WTC11 (cell line): ENCODE data around the gene MFNG.

Experiments
- CREB1 ChIP-seq: sonication (generic); formaldehyde crosslinking; IDR thresholded peaks from 2 replicates; pipeline ENCODE4 v1.8.0; 2023; ENCODE audit warnings: mild to moderate bottlenecking, missing genetic modification reagents
- ELF4 ChIP-seq: sonication (generic); formaldehyde crosslinking; IDR thresholded peaks from 2 replicates; pipeline ENCODE4 v1.8.1; 2022; ENCODE audit warnings: low read depth, mild to moderate bottlenecking, moderate library complexity, missing genetic modification reagents
- FOXP1 ChIP-seq: sonication (generic); formaldehyde crosslinking; IDR thresholded peaks from 2 replicates; pipeline ENCODE4 v1.8.0; 2022; ENCODE audit warnings: missing genetic modification reagents, mild to moderate bottlenecking, moderate library complexity, borderline replicate concordance
- JUN ChIP-seq: sonication (generic); formaldehyde crosslinking; IDR thresholded peaks from 2 replicates; pipeline ENCODE4 v1.8.0; 2023; ENCODE audit warnings: mild to moderate bottlenecking, missing genetic modification reagents
- KAT7 ChIP-seq: sonication (generic); formaldehyde crosslinking; IDR thresholded peaks from 2 replicates; pipeline ENCODE4 v1.8.1; 2023; ENCODE audit warnings: missing genetic modification reagents, mild to moderate bottlenecking, borderline replicate concordance
- MAX ChIP-seq: sonication (generic); formaldehyde crosslinking; IDR thresholded peaks from 2 replicates; pipeline ENCODE4 v1.8.0; 2022; ENCODE audit warnings: mild to moderate bottlenecking, missing genetic modification reagents
- SP1 ChIP-seq: sonication (generic); formaldehyde crosslinking; conservative IDR thresholded peaks from 2 replicates; pipeline ENCODE4 v1.8.1; 2022; ENCODE audit warnings: missing genetic modification reagents
- TEAD4 ChIP-seq: sonication (generic); formaldehyde crosslinking; IDR thresholded peaks from 2 replicates; pipeline ENCODE4 v1.8.0; 2022; ENCODE audit warnings: mild to moderate bottlenecking, missing genetic modification reagents
- USF1 ChIP-seq: sonication (generic); formaldehyde crosslinking; IDR thresholded peaks from 2 replicates; pipeline ENCODE4 v1.8.0; 2022; ENCODE audit warnings: mild to moderate bottlenecking, missing genetic modification reagents
- TF ChIP-seq, protein P1 (sequence below): fragments of 200-600 bp; IDR thresholded peaks from 2 replicates; pipeline ENCODE4 v1.8.0; 2022; ENCODE audit warnings: antibody characterized with exemption
- TF ChIP-seq, protein P2 (sequence below): sonication (generic); formaldehyde crosslinking; IDR thresholded peaks from 2 replicates; pipeline ENCODE4 v1.8.1; 2023; ENCODE audit warnings: mild to moderate bottlenecking, missing genetic modification reagents
- TF ChIP-seq, protein P3 (sequence below): sonication (generic); formaldehyde crosslinking; IDR thresholded peaks from 2 replicates; pipeline ENCODE4 v1.8.1; 2022; ENCODE audit warnings: low read depth, missing genetic modification reagents, borderline replicate concordance
- TF ChIP-seq, protein P4 (sequence below): sonication (generic); formaldehyde crosslinking; conservative IDR thresholded peaks from 2 replicates; pipeline ENCODE4 v1.8.1; 2022; ENCODE audit warnings: mild to moderate bottlenecking, missing genetic modification reagents
- TF ChIP-seq, protein P5 (sequence below): sonication (generic); formaldehyde crosslinking; IDR thresholded peaks from 2 replicates; pipeline ENCODE4 v1.8.0; 2023; ENCODE audit warnings: missing genetic modification reagents

GRCh38 chr22:37431366-37431765 is 54.8 kb downstream of the MFNG start:
- no peak for TF ChIP-seq CREB1 (CRISPR knock-in tag)
- TF ChIP-seq, protein P1, sequence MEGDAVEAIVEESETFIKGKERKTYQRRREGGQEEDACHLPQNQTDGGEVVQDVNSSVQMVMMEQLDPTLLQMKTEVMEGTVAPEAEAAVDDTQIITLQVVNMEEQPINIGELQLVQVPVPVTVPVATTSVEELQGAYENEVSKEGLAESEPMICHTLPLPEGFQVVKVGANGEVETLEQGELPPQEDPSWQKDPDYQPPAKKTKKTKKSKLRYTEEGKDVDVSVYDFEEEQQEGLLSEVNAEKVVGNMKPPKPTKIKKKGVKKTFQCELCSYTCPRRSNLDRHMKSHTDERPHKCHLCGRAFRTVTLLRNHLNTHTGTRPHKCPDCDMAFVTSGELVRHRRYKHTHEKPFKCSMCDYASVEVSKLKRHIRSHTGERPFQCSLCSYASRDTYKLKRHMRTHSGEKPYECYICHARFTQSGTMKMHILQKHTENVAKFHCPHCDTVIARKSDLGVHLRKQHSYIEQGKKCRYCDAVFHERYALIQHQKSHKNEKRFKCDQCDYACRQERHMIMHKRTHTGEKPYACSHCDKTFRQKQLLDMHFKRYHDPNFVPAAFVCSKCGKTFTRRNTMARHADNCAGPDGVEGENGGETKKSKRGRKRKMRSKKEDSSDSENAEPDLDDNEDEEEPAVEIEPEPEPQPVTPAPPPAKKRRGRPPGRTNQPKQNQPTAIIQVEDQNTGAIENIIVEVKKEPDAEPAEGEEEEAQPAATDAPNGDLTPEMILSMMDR, result no peak
- no peak for TF ChIP-seq SP1 (CRISPR knock-in tag)
- no peak for TF ChIP-seq FOXP1 (CRISPR knock-in tag)
- TF ChIP-seq, protein P2, sequence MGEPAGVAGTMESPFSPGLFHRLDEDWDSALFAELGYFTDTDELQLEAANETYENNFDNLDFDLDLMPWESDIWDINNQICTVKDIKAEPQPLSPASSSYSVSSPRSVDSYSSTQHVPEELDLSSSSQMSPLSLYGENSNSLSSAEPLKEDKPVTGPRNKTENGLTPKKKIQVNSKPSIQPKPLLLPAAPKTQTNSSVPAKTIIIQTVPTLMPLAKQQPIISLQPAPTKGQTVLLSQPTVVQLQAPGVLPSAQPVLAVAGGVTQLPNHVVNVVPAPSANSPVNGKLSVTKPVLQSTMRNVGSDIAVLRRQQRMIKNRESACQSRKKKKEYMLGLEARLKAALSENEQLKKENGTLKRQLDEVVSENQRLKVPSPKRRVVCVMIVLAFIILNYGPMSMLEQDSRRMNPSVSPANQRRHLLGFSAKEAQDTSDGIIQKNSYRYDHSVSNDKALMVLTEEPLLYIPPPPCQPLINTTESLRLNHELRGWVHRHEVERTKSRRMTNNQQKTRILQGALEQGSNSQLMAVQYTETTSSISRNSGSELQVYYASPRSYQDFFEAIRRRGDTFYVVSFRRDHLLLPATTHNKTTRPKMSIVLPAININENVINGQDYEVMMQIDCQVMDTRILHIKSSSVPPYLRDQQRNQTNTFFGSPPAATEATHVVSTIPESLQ (CRISPR knock-in tag), result no peak
- TF ChIP-seq KAT7 (CRISPR knock-in tag), result no peak
- TF ChIP-seq ELF4 (CRISPR knock-in tag), result no peak
- TF ChIP-seq JUN (CRISPR knock-in tag), result no peak
- TF ChIP-seq, protein P3, sequence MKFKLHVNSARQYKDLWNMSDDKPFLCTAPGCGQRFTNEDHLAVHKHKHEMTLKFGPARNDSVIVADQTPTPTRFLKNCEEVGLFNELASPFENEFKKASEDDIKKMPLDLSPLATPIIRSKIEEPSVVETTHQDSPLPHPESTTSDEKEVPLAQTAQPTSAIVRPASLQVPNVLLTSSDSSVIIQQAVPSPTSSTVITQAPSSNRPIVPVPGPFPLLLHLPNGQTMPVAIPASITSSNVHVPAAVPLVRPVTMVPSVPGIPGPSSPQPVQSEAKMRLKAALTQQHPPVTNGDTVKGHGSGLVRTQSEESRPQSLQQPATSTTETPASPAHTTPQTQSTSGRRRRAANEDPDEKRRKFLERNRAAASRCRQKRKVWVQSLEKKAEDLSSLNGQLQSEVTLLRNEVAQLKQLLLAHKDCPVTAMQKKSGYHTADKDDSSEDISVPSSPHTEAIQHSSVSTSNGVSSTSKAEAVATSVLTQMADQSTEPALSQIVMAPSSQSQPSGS (CRISPR knock-in tag), result no peak
- TF ChIP-seq USF1, result no peak
- TF ChIP-seq, protein P4, sequence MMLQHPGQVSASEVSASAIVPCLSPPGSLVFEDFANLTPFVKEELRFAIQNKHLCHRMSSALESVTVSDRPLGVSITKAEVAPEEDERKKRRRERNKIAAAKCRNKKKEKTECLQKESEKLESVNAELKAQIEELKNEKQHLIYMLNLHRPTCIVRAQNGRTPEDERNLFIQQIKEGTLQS (CRISPR knock-in tag), result no peak
- no peak for TF ChIP-seq TEAD4 (CRISPR knock-in tag)
- TF ChIP-seq, protein P5, sequence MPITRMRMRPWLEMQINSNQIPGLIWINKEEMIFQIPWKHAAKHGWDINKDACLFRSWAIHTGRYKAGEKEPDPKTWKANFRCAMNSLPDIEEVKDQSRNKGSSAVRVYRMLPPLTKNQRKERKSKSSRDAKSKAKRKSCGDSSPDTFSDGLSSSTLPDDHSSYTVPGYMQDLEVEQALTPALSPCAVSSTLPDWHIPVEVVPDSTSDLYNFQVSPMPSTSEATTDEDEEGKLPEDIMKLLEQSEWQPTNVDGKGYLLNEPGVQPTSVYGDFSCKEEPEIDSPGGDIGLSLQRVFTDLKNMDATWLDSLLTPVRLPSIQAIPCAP, result no peak
- TF ChIP-seq MAX (CRISPR knock-in tag), result no peak
